Measurements from ENCODE around the gene GPR108. TPM values are rescaled to one million over a fixed set of nuclear protein-coding genes. Genes with fewer than 3 reads are reported as not detected.

The GPR108 gene
- total and polyA plus RNA-seq, 2 of the 13 experiments (the other 11 are each of a cell fraction or from before 2014, with no cell fraction given): 36.4 to 63.0 TPM

DNA sequence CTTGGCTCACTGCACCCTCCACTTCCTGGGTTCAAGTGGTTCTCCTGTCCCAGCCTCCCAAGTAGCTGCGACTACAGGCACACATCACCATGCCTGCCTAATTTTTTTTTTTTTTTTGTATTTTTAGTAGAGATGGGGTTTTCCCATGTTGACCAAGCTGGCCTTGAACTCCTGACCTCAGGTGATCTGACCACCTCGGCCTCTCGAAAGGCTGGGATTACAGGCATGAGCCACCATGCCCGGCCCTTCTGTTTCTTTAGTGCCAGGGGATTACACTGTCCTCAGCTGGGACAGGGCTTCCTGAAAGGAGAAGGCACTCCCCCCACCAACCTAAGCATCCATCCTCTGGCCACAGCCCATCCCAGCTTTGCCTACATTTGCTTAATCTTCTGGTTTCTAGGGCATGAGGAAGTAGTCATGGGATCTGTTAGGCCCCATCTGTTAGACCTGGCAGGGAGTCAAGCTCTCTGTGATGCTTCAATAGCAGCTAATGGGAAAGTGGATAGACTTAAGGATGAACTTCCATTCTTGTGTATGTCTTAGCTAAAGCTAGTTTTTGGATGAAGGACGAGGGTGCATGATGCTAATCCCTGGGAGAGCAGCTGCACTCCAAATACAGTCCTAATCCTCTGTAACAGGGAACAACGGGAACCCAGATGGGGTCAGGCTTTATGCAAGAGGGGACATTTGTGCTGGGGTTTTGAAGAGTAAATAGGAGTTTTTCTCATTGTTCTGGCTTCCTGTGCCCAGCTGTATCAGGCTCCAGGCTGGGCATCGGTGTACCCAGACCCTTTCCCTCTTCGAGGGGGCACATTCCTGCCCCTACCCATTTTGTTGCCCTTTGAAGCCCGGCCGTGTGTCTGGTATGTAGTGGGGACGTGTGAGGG lies 37.7 kb upstream of the GPR108 start:
- CTCF ChIA-PET (ENCODE audit: low intra/inter-chr PET ratio, low total read pairs): no interaction called here
- no peaks in the 10 kb centered on the region for H4K20me1 ChIP-seq (ENCODE audit: insufficient read depth, low read length)
- no peak overlapping the region for H3K27ac ChIP-seq (ENCODE audit: extremely low read length, insufficient read depth, low read length)
- WGBS (ENCODE audit: low lambda C conversion rate): 8% methylated on average over 11 of the region's 11 CpGs
- DNase-seq (ENCODE audit: low spot score) (no peak), FAIRE-seq (no peak), ATAC-seq (no peak)
- no peak overlapping the region for H3K4me2 ChIP-seq (ENCODE audit: low read depth, low read length)
- H3K4me1 ChIP-seq (ENCODE audit: insufficient read depth, low read length): no peaks in the 10 kb centered on the region
- no peak overlapping the region for H3K4me3 ChIP-seq (replicated peaks in 1 of 3; ENCODE audit: insufficient read depth in 1 of 3, low read depth in 2 of 3, low read length in 3 of 3)
- no peak for TF ChIP-seq ZNF788 (CRISPR knock-in tag; IDR thresholded peaks at IDR 0.05; ENCODE audit: borderline replicate concordance)
- TF ChIP-seq, protein P1, sequence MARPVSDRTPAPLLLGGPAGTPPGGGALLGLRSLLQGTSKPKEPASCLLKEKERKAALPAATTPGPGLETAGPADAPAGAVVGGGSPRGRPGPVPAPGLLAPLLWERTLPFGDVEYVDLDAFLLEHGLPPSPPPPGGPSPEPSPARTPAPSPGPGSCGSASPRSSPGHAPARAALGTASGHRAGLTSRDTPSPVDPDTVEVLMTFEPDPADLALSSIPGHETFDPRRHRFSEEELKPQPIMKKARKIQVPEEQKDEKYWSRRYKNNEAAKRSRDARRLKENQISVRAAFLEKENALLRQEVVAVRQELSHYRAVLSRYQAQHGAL (CRISPR knock-in tag; IDR thresholded peaks at IDR 0.05; ENCODE audit: not compliant biosample characterization): no peak
- TF ChIP-seq RARA (CRISPR knock-in tag; IDR thresholded peaks at IDR 0.05): peak; percentile 45; the same call in 1 of the 2 replicates
- TF ChIP-seq BHLHE40 (IDR thresholded peaks at IDR 0.05; ENCODE audit: low read length): peak; percentile 39; the same call in 1 of the 2 replicates
- TF ChIP-seq RELA (CRISPR knock-in tag; IDR thresholded peaks at IDR 0.05): 0 out of 2 replicates have a peak, but pooled peaks have one; percentile 40
- H3K9me3 ChIP-seq (ENCODE audit: low read length): no peaks in the 10 kb centered on the region
- intact Hi-C loops (cut with micrococcal nuclease; ENCODE audit: unreplicated experiment) (no loop called here), in situ Hi-C loops (cut with HindIII; ENCODE audit: extremely low pct_ligation_motif_present, low pct_unique_long_range_greater_than_20kb) (no loop called here)
- no peaks in the 10 kb centered on the region for H3K79me2 ChIP-seq (ENCODE audit: insufficient read depth, low read length)
- H2AFZ ChIP-seq (ENCODE audit: low read length): no peak overlapping the region
- no peaks in the 10 kb centered on the region for H3K27me3 ChIP-seq (ENCODE audit: control insufficient read depth in 1 of 2, insufficient read depth in 2 of 2, low read length in 2 of 2)
- no TSS peak for BruUV-seq (replicated peaks)
- H3K9ac ChIP-seq (ENCODE audit: insufficient read depth, low read depth, low read length): no peak overlapping the region
- POLR2A ChIA-PET: interaction anchor here (1.3 kb wide), 1 partner anchor 55 kb away, joined by 3 read pairs; the partner anchor contains the start of gene C3
- no peaks in the 10 kb centered on the region for H3K36me3 ChIP-seq (replicated peaks in 1 of 2; ENCODE audit: control insufficient read depth in 1 of 2, insufficient read depth in 2 of 2, low read length in 2 of 2)

DNA sequence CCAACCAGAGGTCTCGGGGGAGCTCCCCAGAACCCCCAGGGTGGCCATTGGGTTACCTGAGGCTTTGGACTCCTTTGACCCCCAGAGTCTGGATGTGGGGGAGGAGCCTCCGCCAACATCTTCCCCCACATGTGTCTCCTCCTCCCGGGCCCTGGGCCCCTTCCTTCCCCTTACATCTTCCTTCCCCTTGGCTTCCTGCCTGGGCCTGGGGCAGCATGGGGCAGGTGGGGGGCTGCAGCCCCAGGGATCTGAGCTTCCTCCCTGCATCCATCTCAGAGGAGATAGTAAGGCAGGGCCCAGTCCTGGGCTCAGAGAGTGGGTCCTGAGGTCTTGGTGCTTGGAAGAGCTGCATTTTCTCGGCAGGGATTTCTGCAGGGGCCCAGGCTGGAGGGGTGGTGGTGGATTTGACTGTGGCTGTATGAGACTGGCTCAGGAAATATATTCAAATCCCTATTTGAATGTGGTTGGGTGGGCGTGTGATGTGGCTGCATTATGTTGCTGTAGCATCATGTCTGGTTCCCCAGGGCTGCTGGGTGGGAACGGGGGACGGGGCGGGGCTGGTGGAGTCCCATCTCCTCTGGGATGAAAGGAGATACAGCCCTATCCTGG lies 36.0 kb upstream of the GPR108 start:
- in situ Hi-C loops (cut with HindIII; ENCODE audit: extremely low pct_ligation_motif_present, low pct_unique_long_range_greater_than_20kb) (no loop called here), intact Hi-C loops (cut with micrococcal nuclease; ENCODE audit: unreplicated experiment) (no loop called here)
- Histone ChIP-seq H3K4me3 (replicated peaks in 1 of 3; ENCODE audit: insufficient read depth in 1 of 3, low read depth in 2 of 3, low read length in 3 of 3) (no peak overlapping the region), H3K36me3 (replicated peaks in 1 of 2; ENCODE audit: control insufficient read depth in 1 of 2, insufficient read depth in 2 of 2, low read length in 2 of 2) (no peaks in the 10 kb centered on the region), H3K4me2 (ENCODE audit: low read depth, low read length) (no peak overlapping the region), H3K27ac (ENCODE audit: extremely low read length, insufficient read depth, low read length) (no peak overlapping the region), H4K20me1 (ENCODE audit: insufficient read depth, low read length) (no peaks in the 10 kb centered on the region), H3K9me3 (ENCODE audit: low read length) (no peaks in the 10 kb centered on the region), H3K27me3 (ENCODE audit: control insufficient read depth in 1 of 2, insufficient read depth in 2 of 2, low read length in 2 of 2) (no peaks in the 10 kb centered on the region), H3K4me1 (ENCODE audit: insufficient read depth, low read length) (no peaks in the 10 kb centered on the region), H3K79me2 (ENCODE audit: insufficient read depth, low read length) (no peaks in the 10 kb centered on the region), H2AFZ (ENCODE audit: low read length) (no peak overlapping the region), H3K9ac (ENCODE audit: insufficient read depth, low read depth, low read length) (no peak overlapping the region)
- no peak for FAIRE-seq
- 29% methylated on average over 4 of the region's 8 CpGs for WGBS (ENCODE audit: low lambda C conversion rate)
- ChIA-PET POLR2A (no interaction called here), CTCF (ENCODE audit: low intra/inter-chr PET ratio, low total read pairs) (no interaction called here)
- BruUV-seq (replicated peaks): no TSS peak
- DNase-seq (ENCODE audit: low spot score): no peak
- TF ChIP-seq, protein P2, sequence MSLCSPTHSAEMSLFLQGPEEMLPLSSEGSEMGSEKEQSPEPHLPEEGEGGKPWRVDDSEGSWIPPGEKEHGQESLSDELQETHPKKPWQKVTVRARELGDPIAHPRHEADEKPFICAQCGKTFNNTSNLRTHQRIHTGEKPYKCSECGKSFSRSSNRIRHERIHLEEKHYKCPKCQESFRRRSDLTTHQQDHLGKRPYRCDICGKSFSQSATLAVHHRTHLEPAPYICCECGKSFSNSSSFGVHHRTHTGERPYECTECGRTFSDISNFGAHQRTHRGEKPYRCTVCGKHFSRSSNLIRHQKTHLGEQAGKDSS (CRISPR knock-in tag; IDR thresholded peaks at IDR 0.05; ENCODE audit: borderline replicate concordance, low read depth): no peak
- TF ChIP-seq ZNF143 (CRISPR knock-in tag; IDR thresholded peaks at IDR 0.05) (no peak), ZBTB20 (CRISPR knock-in tag; IDR thresholded peaks at IDR 0.05; ENCODE audit: borderline replicate concordance, low read depth) (no peak)
- ATAC-seq: no peak
